ENCODE results near the gene NT5E.

GRCh38 chr6:85449818-85450759 lies at the start of gene NT5E:
- TF ChIP-seq CTCF (IDR thresholded peaks at IDR 0.05) (no peak), POLR2A (IDR thresholded peaks at IDR 0.05) (peak in 1 of 4 donors; percentile 65)

Data from esophagus squamous epithelium (tissue), 4 donors.